Smooth muscle cell (in vitro differentiated cells): ENCODE data around the gene PRPF19. TPM values are rescaled to one million over a fixed set of nuclear protein-coding genes. Genes with fewer than 3 reads are reported as not detected.

Experiments
- DNase-seq: peaks from one replicate; lab custom pipeline; 2025; ENCODE audit not compliant: unreplicated experiment; lab: John Stamatoyannopoulos, UW
- H2AFZ ChIP-seq: fragments of 200-600 bp; sonication (generic); 2 replicates; pipeline ENCODE4 v1.6.0; 2016; ENCODE audit warnings: antibody characterized with exemption, low read depth, mild to moderate bottlenecking
- H3F3A ChIP-seq: fragments of 200-600 bp; sonication (generic); 2 replicates; pipeline ENCODE4 v1.6.0; 2017; ENCODE audit warnings: antibody characterized with exemption, low read depth
- H3K27ac ChIP-seq: fragments of 200-600 bp; sonication (generic); 2 replicates; pipeline ENCODE4 v1.5.1; 2016; ENCODE audit warnings: low read depth, mild to moderate bottlenecking
- H3K27me3 ChIP-seq: fragments of 200-600 bp; sonication (generic); 2 replicates; pipeline ENCODE4 v1.6.1; 2016; ENCODE audit warnings: low read depth, mild to moderate bottlenecking
- H3K36me3 ChIP-seq: fragments of 200-600 bp; sonication (generic); 2 replicates; pipeline ENCODE4 v1.5.1; 2016; ENCODE audit warnings: low read depth
- H3K4me1 ChIP-seq: fragments of 200-600 bp; sonication (generic); 2 replicates; pipeline ENCODE4 v1.5.1; 2016; ENCODE audit warnings: low read depth
- H3K4me2 ChIP-seq: fragments of 200-600 bp; sonication (generic); 2 replicates; pipeline ENCODE4 v1.6.0; 2016; ENCODE audit warnings: mild to moderate bottlenecking
- H3K4me3 ChIP-seq: fragments of 200-600 bp; sonication (generic); 2 replicates; pipeline ENCODE4 v1.5.1; 2016; ENCODE audit warnings: mild to moderate bottlenecking
- H3K79me2 ChIP-seq: fragments of 200-600 bp; sonication (generic); 2 replicates; pipeline ENCODE4 v1.6.0; 2016; ENCODE audit warnings: low read depth, mild to moderate bottlenecking
- H3K9ac ChIP-seq: fragments of 200-600 bp; sonication (generic); 2 replicates; pipeline ENCODE4 v1.6.0; 2016; ENCODE audit warnings: low read depth
- H3K9me3 ChIP-seq: fragments of 200-600 bp; sonication (generic); replicated peaks from 2 replicates; pipeline ENCODE4 v1.5.1; 2016; ENCODE audit warnings: low read depth
- H4K20me1 ChIP-seq: fragments of 200-600 bp; sonication (generic); 2 replicates; pipeline ENCODE4 v1.6.0; 2016; ENCODE audit warnings: low read depth
- WGBS: methylation state at CpG from one replicate; pipeline ENCODE4 v1.1.7; 2016; ENCODE audit warnings: low lambda C conversion rate; 5-methylcytosine and 5-hydroxymethylcytosine counted together
- polyA plus RNA-seq: library from polyadenylated mRNA; unstranded; fragments of >200 nt; fragmentation: Nextera tagmentation; extraction: Ambion mirVana; gene quantifications from 2 replicates; pipeline ENCODE4 v1.2.1, GENCODE V29; 2016
- total RNA-seq: library from RNA; depleted of rRNA; stranded (reverse); fragments of >200 nt; gene quantifications from 2 replicates; pipeline ENCODE4 v1.2.3, GENCODE V29; 2014
- TF ChIP-seq, protein P1 (sequence below): fragments of 200-600 bp; sonication (generic); IDR thresholded peaks from 2 replicates; pipeline ENCODE4 v1.5.1; 2017; ENCODE audit warnings: borderline replicate concordance, mild to moderate bottlenecking, antibody characterized with exemption; ENCODE audit not compliant: insufficient read depth, poor library complexity, severe bottlenecking

The PRPF19 gene
- total and polyA plus RNA-seq, 2 experiments from 2014 or later: 10.2 to 33.0 TPM

DNA sequence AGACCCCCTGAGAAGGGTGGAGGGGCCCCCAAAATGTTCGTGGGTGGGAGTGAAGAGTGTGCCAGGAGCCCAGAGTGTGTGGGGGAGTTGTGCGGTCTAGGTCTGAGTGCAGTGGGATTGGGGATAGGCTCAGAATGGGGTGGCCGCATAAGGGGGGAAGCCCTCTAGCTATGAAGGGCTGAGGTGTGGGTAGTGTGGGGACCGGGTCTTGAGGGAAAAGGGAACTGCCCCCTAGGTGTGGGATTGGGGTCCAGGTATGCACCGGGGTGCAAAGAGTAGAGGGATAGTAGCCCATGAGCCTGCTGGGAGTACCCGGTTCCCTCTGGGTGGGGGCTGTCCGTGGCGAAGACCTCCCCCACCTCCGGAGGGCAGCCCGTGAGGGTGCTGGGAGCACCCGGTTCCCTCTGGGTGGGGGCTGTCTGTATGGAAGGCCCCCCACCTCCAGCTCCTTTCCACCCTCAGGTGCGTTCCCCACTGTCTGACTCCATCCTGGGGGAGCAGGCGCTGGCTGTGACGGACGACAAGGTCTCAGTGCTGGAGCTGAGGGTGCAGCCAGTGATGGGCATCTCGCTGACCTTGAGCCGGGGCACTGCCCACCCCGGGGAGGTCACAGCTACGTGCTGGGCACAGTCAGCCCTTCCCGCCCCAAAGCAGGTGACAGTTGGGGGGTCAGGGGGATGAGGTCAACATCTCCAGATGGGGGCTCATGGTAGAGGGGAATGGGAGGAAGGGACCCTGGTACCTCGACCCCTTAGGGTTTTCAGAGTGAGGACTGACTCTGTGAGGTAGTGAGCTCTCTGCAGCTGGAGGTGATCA lies 28.6 kb upstream of the PRPF19 start:
- no peaks in the 10 kb centered on the region for H3F3A ChIP-seq
- H4K20me1 ChIP-seq: no peaks in the 10 kb centered on the region
- DNase-seq: no peak
- H3K27ac ChIP-seq: no peak overlapping the region
- TF ChIP-seq, protein P1, sequence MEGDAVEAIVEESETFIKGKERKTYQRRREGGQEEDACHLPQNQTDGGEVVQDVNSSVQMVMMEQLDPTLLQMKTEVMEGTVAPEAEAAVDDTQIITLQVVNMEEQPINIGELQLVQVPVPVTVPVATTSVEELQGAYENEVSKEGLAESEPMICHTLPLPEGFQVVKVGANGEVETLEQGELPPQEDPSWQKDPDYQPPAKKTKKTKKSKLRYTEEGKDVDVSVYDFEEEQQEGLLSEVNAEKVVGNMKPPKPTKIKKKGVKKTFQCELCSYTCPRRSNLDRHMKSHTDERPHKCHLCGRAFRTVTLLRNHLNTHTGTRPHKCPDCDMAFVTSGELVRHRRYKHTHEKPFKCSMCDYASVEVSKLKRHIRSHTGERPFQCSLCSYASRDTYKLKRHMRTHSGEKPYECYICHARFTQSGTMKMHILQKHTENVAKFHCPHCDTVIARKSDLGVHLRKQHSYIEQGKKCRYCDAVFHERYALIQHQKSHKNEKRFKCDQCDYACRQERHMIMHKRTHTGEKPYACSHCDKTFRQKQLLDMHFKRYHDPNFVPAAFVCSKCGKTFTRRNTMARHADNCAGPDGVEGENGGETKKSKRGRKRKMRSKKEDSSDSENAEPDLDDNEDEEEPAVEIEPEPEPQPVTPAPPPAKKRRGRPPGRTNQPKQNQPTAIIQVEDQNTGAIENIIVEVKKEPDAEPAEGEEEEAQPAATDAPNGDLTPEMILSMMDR: no peak
- no peaks in the 10 kb centered on the region for H3K9me3 ChIP-seq
- H3K79me2 ChIP-seq: no peaks in the 10 kb centered on the region
- 95% methylated on average over 20 of the region's 21 CpGs for WGBS
- H3K36me3 ChIP-seq: no peaks in the 10 kb centered on the region
- H3K27me3 ChIP-seq: no peaks in the 10 kb centered on the region
- no peaks in the 10 kb centered on the region for H3K4me1 ChIP-seq
- H3K9ac ChIP-seq: no peak overlapping the region
- H3K4me3 ChIP-seq: no peak overlapping the region
- no peak overlapping the region for H3K4me2 ChIP-seq
- no peak overlapping the region for H2AFZ ChIP-seq

DNA sequence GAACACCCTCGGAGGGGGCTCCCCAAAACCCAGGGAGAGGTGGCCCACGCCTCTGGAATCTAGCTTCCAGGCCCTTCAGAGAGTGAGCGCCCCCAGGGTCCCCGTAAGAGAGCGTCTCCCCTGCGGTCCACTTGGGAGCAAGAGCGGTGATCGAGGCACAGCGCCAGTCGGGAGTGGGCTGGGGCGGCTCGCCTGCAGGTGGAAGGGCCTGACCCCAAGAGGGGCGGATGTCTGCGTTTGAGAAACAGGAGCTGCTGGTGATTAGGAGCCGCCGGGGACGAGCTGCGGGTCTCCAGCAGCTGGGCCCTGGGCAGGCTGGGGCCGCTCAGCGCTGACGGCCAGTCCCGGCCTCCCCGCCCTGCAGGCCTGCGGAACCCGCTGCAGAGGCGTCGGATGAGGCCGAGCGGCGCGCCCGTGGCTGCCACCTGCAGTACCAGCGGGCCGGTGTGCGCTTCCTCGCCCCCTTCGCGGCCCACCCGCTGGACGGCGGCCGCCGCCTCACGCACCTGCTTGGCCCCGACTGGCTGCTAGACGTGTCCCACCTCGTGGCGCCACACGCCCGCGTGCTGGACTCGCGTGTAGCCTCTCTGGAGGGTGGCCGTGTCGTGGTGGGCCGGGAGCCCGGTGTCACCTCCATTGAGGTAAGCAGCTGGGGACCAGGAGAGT lies 27.9 kb upstream of the PRPF19 start:
- H3K36me3 ChIP-seq: no peaks in the 10 kb centered on the region
- TF ChIP-seq, protein P1: no peak

DNA sequence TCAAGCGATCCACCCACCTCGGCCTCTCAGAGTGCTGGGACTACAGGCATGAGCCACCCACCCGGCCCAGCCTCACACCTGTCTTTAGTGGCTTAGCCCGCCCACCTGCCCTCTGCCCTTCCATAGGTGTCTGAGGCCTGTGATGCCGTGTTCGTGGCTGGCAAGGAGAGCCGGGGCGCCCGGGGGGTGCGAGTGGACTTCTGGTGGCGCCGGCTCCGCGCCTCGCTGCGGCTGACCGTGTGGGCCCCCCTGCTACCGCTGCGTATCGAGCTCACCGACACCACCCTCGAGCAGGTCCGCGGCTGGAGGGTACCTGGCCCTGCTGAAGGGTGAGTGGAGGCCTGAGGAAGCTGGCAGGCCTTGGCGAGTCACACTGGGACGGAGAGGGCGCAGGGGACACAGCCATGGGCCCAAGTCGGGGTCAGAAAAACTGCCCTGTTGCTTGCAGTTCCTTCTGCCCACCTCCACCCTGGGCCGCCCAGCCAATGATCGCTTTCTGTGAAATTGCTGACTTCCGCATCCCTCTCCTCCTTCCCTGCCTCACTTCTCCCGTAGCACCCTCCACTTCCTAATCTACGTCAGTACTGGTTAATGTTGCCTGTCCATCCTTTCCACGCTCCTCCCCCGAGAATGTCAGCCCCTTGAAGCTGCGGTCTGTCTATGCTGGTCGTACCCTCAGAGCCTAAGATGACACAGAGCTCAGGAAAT lies 27.2 kb upstream of the PRPF19 start:
- no peaks in the 10 kb centered on the region for H4K20me1 ChIP-seq
- H3K9me3 ChIP-seq: no peaks in the 10 kb centered on the region
- H3K9ac ChIP-seq: no peak overlapping the region
- no peaks in the 10 kb centered on the region for H3K4me1 ChIP-seq
- DNase-seq: no peak
- 97% methylated on average over 36 of the region's 37 CpGs for WGBS
- H3K36me3 ChIP-seq: no peaks in the 10 kb centered on the region
- H3F3A ChIP-seq: no peaks in the 10 kb centered on the region
- no peak overlapping the region for H3K4me2 ChIP-seq
- TF ChIP-seq, protein P1: no peak
- no peak overlapping the region for H3K4me3 ChIP-seq
- no peaks in the 10 kb centered on the region for H3K27me3 ChIP-seq
- H3K27ac ChIP-seq: no peak overlapping the region
- H3K79me2 ChIP-seq: no peaks in the 10 kb centered on the region
- H2AFZ ChIP-seq: no peak overlapping the region

More for the DNA sequence above, 27.9 kb upstream of the PRPF19 start:
- Histone ChIP-seq H4K20me1 (no peaks in the 10 kb centered on the region), H3K4me1 (no peaks in the 10 kb centered on the region), H2AFZ (no peak overlapping the region), H3K27ac (no peak overlapping the region), H3K27me3 (no peaks in the 10 kb centered on the region), H3K9me3 (no peaks in the 10 kb centered on the region), H3K4me2 (no peak overlapping the region), H3K9ac (no peak overlapping the region), H3K79me2 (no peaks in the 10 kb centered on the region), H3F3A (no peaks in the 10 kb centered on the region), H3K4me3 (no peak overlapping the region)
- DNase-seq: no peak
- WGBS: 96% methylated on average over 47 of the region's 57 CpGs
